Lower lobe of right lung (tissue), 2 donors: ENCODE data around the gene GRID1. TPM values are rescaled to one million over a fixed set of nuclear protein-coding genes. Genes with fewer than 3 reads are reported as not detected.

ENCODE experiments used
- ATAC-seq, 2 donors: fragments of 200-7000 bp; cut with Tn5 transposase; one replicate each; pipeline ENCODE4 v1.9.1; 2020 to 2022; ENCODE audit warnings: mild to moderate bottlenecking in 2 of 2, moderate library complexity in 2 of 2
- DNase-seq: peaks from one replicate; pipeline ENCODE4 v3.0.0-alpha.2; 2020
- H3K27ac ChIP-seq: fragments of 200-600 bp; one replicate; pipeline ENCODE4 v1.8.0; 2022
- H3K27me3 ChIP-seq: fragments of 200-600 bp; one replicate; pipeline ENCODE4 v1.8.0; 2022; ENCODE audit warnings: low read depth
- H3K36me3 ChIP-seq: fragments of 200-600 bp; one replicate; pipeline ENCODE4 v1.8.0; 2022; ENCODE audit warnings: mild to moderate bottlenecking
- H3K4me1 ChIP-seq: fragments of 200-600 bp; one replicate; pipeline ENCODE4 v1.8.0; 2022
- H3K4me3 ChIP-seq: fragments of 200-600 bp; one replicate; pipeline ENCODE4 v1.8.0; 2022; ENCODE audit warnings: mild to moderate bottlenecking
- H3K9me3 ChIP-seq: fragments of 200-600 bp; one replicate; pipeline ENCODE4 v1.8.0; 2022
- intact Hi-C: fragments of 100-400 bp; cut with DNase I; formaldehyde crosslinking; loops from one replicate; pipeline ENCODE4 v1.11.0; 2022
- total RNA-seq: library from RNA; stranded (reverse); fragmentation: NEBNext Ultra II Directional; extraction: Animal tissue kit (Norgen Biotek cat#: 25700); gene quantifications from one replicate; pipeline ENCODE4 v1.2.1, GENCODE V29; 2021
- TF ChIP-seq, protein P1 (sequence below): fragments of 200-600 bp; IDR thresholded peaks from one replicate; pipeline ENCODE4 v1.8.0; 2022; ENCODE audit warnings: antibody characterized with exemption, mild to moderate bottlenecking
- donor health status: DM: no; HTN: yes; CAD: no; lungs with severe emphysema.

GRID1 gene
- total RNA-seq, 1 donor from 2014 or later: 2.5 TPM

DNA sequence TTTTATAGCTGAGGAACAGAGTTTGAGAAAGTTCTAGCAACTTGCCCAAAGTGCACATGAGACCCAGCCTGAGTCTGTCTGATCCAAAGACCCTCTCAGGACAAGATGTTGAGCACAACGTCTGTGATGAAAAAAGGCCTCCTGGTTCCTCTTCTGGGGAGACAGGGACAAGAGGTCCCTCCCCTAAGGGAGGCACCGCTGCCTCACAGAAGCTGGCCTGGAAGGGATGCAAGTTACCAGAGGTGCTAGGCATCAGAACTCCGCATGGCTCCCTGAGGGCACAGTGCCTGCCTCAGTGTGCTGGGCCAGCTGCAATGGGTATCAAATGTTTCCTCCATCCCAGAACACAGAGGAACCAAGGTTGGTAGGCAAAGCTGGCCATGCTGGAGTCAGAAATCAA, 302.4 kb downstream of the GRID1 start:
- Histone ChIP-seq H3K4me3 (no peak overlapping the region), H3K27me3 (no peaks in the 10 kb centered on the region), H3K4me1 (no peaks in the 10 kb centered on the region), H3K36me3 (no peaks in the 10 kb centered on the region), H3K27ac (no peak overlapping the region), H3K9me3 (no peaks in the 10 kb centered on the region)
- ATAC-seq (no peak), DNase-seq (no peak)
- intact Hi-C loops: no loop called here
- TF ChIP-seq, protein P1, sequence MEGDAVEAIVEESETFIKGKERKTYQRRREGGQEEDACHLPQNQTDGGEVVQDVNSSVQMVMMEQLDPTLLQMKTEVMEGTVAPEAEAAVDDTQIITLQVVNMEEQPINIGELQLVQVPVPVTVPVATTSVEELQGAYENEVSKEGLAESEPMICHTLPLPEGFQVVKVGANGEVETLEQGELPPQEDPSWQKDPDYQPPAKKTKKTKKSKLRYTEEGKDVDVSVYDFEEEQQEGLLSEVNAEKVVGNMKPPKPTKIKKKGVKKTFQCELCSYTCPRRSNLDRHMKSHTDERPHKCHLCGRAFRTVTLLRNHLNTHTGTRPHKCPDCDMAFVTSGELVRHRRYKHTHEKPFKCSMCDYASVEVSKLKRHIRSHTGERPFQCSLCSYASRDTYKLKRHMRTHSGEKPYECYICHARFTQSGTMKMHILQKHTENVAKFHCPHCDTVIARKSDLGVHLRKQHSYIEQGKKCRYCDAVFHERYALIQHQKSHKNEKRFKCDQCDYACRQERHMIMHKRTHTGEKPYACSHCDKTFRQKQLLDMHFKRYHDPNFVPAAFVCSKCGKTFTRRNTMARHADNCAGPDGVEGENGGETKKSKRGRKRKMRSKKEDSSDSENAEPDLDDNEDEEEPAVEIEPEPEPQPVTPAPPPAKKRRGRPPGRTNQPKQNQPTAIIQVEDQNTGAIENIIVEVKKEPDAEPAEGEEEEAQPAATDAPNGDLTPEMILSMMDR: no peak

DNA sequence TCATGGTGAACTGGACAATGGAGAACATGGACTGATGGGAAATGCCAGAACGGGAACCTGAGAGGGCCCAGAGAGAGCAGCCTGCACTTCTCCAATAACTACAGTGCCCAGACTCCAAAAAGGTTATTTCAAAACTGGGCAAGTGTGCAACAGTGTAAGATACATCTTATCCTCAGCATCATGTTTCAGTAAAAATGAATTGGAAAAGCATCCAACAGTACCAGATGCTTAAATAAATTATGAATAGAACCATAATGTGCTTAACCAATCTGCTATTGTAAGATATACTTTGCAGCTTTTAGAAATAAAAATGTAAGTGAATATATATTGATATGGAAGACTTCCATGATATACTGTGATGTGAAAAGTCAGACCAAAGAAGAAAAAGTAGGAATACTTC, 303.3 kb downstream of the GRID1 start:
- TF ChIP-seq, protein P1: no peak
- H3K9me3 ChIP-seq: no peaks in the 10 kb centered on the region
- H3K4me1 ChIP-seq: no peaks in the 10 kb centered on the region
- no peaks in the 10 kb centered on the region for H3K36me3 ChIP-seq
- no peaks in the 10 kb centered on the region for H3K27me3 ChIP-seq
- DNase-seq: no peak
- no peak overlapping the region for H3K27ac ChIP-seq
- intact Hi-C loops: no loop called here
- no peak overlapping the region for H3K4me3 ChIP-seq
- no peak for ATAC-seq

DNA sequence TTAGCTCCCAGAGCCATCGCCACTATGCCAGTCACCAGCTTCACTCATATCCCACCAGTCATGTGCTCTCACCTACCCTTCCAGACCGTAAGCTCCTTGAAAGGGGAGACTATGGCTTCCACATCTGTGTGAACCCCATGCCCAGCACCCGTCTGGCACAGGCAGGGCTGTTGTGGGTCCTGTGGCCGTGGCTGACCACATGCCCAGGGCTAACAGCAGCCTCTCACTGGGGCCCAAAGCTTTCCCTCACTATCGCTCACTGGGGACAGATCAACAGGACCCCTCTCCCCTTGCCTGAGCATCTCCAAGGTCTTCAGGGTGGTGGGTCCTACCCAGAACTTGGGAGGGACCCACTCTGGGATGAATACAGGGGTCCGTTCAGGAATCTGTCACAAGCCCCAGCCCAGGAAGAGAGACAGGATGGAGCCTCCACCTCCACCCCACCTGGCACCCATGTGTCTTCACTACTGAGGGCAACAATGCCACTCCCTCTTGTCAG, 303.9 kb downstream of the GRID1 start:
- Histone ChIP-seq H3K4me1 (no peaks in the 10 kb centered on the region), H3K4me3 (no peak overlapping the region), H3K36me3 (no peaks in the 10 kb centered on the region), H3K27ac (no peak overlapping the region), H3K27me3 (no peaks in the 10 kb centered on the region), H3K9me3 (no peaks in the 10 kb centered on the region)
- TF ChIP-seq, protein P1: no peak
- DNase-seq (no peak), ATAC-seq (no peak)
- intact Hi-C loops: no loop called here

DNA sequence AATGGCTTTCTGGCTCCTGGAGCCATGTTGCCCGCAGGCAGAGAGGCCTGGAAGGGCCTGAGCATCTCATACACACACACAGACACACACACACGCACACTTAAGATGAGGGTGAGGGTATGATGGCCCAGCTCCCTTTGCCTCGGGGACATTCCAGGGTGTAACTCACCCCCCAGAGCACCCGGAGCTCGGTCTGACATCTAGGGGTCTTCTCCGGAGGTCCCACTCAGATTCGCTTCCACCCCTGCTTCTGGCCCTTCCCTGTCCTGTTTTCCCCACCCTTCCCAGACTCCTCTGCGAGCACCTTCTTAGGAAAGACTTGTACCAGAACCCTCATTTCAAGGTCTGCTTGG, 304.4 kb downstream of the GRID1 start:
- Histone ChIP-seq H3K9me3 (no peaks in the 10 kb centered on the region), H3K36me3 (no peaks in the 10 kb centered on the region), H3K27me3 (no peaks in the 10 kb centered on the region), H3K4me3 (no peak overlapping the region), H3K27ac (no peak overlapping the region), H3K4me1 (no peaks in the 10 kb centered on the region)
- ATAC-seq (no peak), DNase-seq (no peak)
- TF ChIP-seq, protein P1: no peak
- intact Hi-C loops: no loop called here

DNA sequence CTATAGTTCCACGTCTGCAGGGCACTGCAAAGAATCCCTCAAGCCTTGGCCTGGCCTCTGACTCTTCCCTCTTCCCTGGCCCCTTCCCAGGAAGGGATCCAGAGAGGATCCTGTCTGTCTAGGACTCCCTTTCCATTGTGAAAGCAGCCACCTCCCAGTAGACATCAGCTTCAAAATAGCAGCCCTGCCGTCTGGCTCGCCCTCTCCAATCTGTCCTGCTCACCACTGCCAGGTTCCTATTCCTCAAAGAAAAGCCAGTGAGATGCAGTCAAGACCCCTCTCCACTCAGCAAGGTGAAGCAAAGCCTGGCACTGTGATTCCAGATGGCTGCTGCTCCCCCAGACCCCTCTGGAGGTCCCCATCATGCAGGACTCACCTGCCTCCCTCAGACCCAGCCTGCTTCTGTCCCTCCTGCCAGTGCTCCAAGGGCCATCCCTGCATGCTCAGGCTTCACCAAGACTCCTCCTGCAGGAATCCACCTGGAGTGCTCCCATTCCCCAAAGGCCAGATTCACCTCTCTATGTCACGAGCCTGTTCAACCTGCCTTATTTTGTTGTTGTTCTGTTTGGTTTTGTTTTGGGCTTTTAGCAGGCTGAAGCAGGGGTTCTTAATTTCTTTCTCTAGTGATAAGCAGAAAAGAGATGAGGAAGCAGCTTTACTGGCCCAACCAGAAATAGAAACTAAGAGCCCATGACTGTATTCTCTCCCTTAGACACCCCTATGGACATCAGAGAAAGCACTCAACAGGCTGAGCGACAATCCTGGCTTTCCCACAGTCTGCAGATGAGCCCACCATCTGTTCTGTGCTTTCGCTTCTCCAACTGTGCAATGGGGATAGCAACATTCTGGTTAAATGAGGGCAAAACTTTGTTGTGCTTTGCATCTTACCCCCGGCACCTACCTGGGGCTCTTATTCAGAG, 305.1 kb downstream of the GRID1 start:
- TF ChIP-seq, protein P1: no peak

More for the DNA sequence above, 305.1 kb downstream of the GRID1 start:
- no peak for ATAC-seq
- Histone ChIP-seq H3K9me3 (no peaks in the 10 kb centered on the region), H3K27me3 (no peaks in the 10 kb centered on the region), H3K4me3 (no peak overlapping the region), H3K4me1 (no peaks in the 10 kb centered on the region), H3K36me3 (no peaks in the 10 kb centered on the region), H3K27ac (no peak overlapping the region)
- intact Hi-C loops: no loop called here
- no peak for DNase-seq
